IPS-NIHi7 (cell line): Measurements from ENCODE around the gene CDIPT.

Source experiments
- DNase-seq: peaks from one replicate; pipeline ENCODE4 v3.0.0; 2012; ENCODE audit warnings: mixed read lengths; ENCODE audit errors: extremely low spot score

Gene CDIPT

GRCh38 chr16:29810699-29811169 lies 52.3 kb downstream of the CDIPT start:
- DNase-seq, result no peak

GRCh38 chr16:29809850-29810698 lies 53.0 kb downstream of the CDIPT start:
- DNase-seq, result no peak

- no peak for DNase-seq
These were observed 53.8 kb downstream of the CDIPT start for GRCh38 chr16:29809031-29809747.
